DND-41 (cell line): ENCODE data around the gene CHN1.

ENCODE experiments used
- ATAC-seq: fragments of 200-7000 bp; cut with Tn5 transposase; 3 replicates; pipeline ENCODE4 v1.9.1; 2021; ENCODE audit warnings: low read depth; ENCODE audit not compliant: insufficient read depth
- DNase-seq: peaks from one replicate; pipeline ENCODE4 v3.0.0-alpha.2; 2020
- H2AFZ ChIP-seq: 2 replicates; pipeline ENCODE4 v1.6.0; 2012; ENCODE audit warnings: low read depth, low read length
- H3K27ac ChIP-seq: 2 replicates; pipeline ENCODE4 v1.5.1; 2012; ENCODE audit warnings: low read length, inconsistent platforms
- H3K27me3 ChIP-seq: fragments of 200-600 bp; sonication (generic); 2 replicates; pipeline ENCODE4 v1.6.0; 2012; ENCODE audit warnings: low read length, mild to moderate bottlenecking, inconsistent platforms; ENCODE audit not compliant: insufficient read depth, poor library complexity
- H3K36me3 ChIP-seq: 2 replicates; pipeline ENCODE4 v1.5.1; 2012; ENCODE audit warnings: low read length, inconsistent platforms; ENCODE audit not compliant: insufficient read depth
- H3K4me1 ChIP-seq: 2 replicates; pipeline ENCODE4 v1.5.1; 2012; ENCODE audit warnings: mild to moderate bottlenecking, low read length; ENCODE audit not compliant: insufficient read depth
- H3K4me2 ChIP-seq: 2 replicates; pipeline ENCODE4 v1.6.0; 2012; ENCODE audit warnings: mild to moderate bottlenecking, moderate library complexity, low read length, inconsistent platforms; ENCODE audit not compliant: insufficient read depth
- H3K4me3 ChIP-seq, 2 experiments: fragments of 200-600 bp in 1 of 2; shearing (Covaris generic) in 1 of 2; 2 replicates each; pipeline ENCODE4 v1.5.1; 2012 to 2016; ENCODE audit warnings: inconsistent platforms in 2 of 2, low read length in 2 of 2, mild to moderate bottlenecking in 2 of 2, low read depth in 1 of 2, moderate library complexity in 1 of 2
- H3K79me2 ChIP-seq: 2 replicates; pipeline ENCODE4 v1.6.0; 2012; ENCODE audit warnings: low read length, inconsistent platforms; ENCODE audit not compliant: insufficient read depth
- H3K9ac ChIP-seq: 2 replicates; pipeline ENCODE4 v1.6.0; 2012; ENCODE audit warnings: low read depth, mild to moderate bottlenecking, inconsistent platforms, low read length, moderate library complexity
- H3K9me3 ChIP-seq: 2 replicates; pipeline ENCODE4 v1.5.1; 2012; ENCODE audit warnings: low read length, moderate library complexity, mild to moderate bottlenecking, inconsistent platforms; ENCODE audit not compliant: insufficient read depth, severe bottlenecking
- H4K20me1 ChIP-seq: 2 replicates; pipeline ENCODE4 v1.6.0; 2012; ENCODE audit warnings: low read length; ENCODE audit not compliant: insufficient read depth
- EZH2 ChIP-seq: IDR thresholded peaks from 3 replicates; pipeline ENCODE4 v1.6.1; 2012; ENCODE audit warnings: borderline replicate concordance, low read depth, mild to moderate bottlenecking, moderate library complexity, low read length, inconsistent platforms; ENCODE audit not compliant: severe bottlenecking
- TF ChIP-seq, protein P1 (sequence below): IDR thresholded peaks from 2 replicates; pipeline ENCODE4 v1.5.1; 2012; ENCODE audit warnings: borderline replicate concordance, low read length, moderate library complexity, mild to moderate bottlenecking; ENCODE audit not compliant: poor library complexity, severe bottlenecking; ENCODE audit errors: extremely low read depth

The CHN1 gene

DNA sequence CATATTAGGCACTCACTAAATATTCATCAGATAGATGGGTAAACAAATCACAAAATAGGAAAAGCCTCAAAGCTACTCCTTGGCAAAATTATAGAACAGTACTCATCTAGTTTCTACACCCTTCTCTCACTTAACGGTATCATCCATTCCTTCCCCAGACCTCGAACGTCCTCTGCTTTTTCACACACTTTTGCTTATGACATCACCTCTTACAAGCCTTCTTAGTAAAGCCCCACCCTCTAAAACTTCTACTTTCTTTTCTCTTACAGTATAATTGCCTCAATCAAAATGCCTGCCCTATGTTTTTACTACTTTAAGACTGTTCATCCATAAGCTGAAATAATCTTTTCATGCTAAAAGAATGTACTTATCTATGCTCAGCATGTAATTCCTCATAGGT is 8.1 kb downstream of the CHN1 start:
- no peak for ATAC-seq
- peaks cover 10% of the 10 kb centered on the region for H3K4me1 ChIP-seq
- no peaks in the 10 kb centered on the region for H3K27me3 ChIP-seq
- H2AFZ ChIP-seq, result no peak overlapping the region
- H3K9me3 ChIP-seq, result no peaks in the 10 kb centered on the region
- H4K20me1 ChIP-seq, result peaks cover 8% of the 10 kb centered on the region; the same call in 1 of the 2 replicates
- no peak overlapping the region for H3K27ac ChIP-seq
- peaks cover 3% of the 10 kb centered on the region; the same call in 1 of the 2 replicates for H3K79me2 ChIP-seq
- no peak overlapping the region for H3K4me3 ChIP-seq
- H3K36me3 ChIP-seq, result no peaks in the 10 kb centered on the region
- H3K9ac ChIP-seq, result no peak overlapping the region
- TF ChIP-seq, protein P1, sequence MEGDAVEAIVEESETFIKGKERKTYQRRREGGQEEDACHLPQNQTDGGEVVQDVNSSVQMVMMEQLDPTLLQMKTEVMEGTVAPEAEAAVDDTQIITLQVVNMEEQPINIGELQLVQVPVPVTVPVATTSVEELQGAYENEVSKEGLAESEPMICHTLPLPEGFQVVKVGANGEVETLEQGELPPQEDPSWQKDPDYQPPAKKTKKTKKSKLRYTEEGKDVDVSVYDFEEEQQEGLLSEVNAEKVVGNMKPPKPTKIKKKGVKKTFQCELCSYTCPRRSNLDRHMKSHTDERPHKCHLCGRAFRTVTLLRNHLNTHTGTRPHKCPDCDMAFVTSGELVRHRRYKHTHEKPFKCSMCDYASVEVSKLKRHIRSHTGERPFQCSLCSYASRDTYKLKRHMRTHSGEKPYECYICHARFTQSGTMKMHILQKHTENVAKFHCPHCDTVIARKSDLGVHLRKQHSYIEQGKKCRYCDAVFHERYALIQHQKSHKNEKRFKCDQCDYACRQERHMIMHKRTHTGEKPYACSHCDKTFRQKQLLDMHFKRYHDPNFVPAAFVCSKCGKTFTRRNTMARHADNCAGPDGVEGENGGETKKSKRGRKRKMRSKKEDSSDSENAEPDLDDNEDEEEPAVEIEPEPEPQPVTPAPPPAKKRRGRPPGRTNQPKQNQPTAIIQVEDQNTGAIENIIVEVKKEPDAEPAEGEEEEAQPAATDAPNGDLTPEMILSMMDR, result no peak
- no peak for TF ChIP-seq EZH2
- DNase-seq, result no peak
- no peak overlapping the region for H3K4me2 ChIP-seq

DNA sequence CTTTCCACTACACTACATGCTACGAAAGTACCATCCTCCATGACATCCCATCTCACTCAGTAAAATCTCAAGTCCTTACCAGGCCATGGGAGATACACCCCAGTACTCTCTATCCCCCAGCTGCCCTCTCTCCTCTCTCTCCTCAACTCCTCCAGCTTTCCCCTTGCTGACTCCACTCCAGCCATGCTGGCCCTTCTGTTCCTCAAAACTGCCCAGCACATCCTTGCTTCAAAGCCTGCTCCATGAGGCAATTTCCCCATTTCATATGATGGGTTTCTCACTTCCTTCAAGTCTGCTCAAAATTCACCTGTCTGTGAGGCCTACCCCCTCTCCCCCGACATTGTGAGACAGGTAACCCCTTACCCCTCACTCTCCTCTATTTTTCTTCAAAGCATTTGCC is 8.6 kb downstream of the CHN1 start:
- peaks cover 3% of the 10 kb centered on the region; the same call in 1 of the 2 replicates for H3K79me2 ChIP-seq
- H3K27ac ChIP-seq, result no peak overlapping the region
- DNase-seq (no peak), ATAC-seq (no peak)
- H3K27me3 ChIP-seq, result no peaks in the 10 kb centered on the region
- peaks cover 10% of the 10 kb centered on the region for H3K4me1 ChIP-seq
- H3K4me3 ChIP-seq, result no peak overlapping the region
- TF ChIP-seq, protein P1, result no peak
- no peak for TF ChIP-seq EZH2
- no peak overlapping the region for H3K4me2 ChIP-seq
- no peaks in the 10 kb centered on the region for H3K9me3 ChIP-seq
- H3K9ac ChIP-seq, result no peak overlapping the region
- H2AFZ ChIP-seq, result no peak overlapping the region
- H3K36me3 ChIP-seq, result no peaks in the 10 kb centered on the region
- peaks cover 8% of the 10 kb centered on the region; the same call in 1 of the 2 replicates for H4K20me1 ChIP-seq

GRCh38 chr2:174994381-174994780 is 10.8 kb downstream of the CHN1 start:
- peaks cover 8% of the 10 kb centered on the region; the same call in 1 of the 2 replicates for H4K20me1 ChIP-seq
- H3K79me2 ChIP-seq, result peaks cover 3% of the 10 kb centered on the region; the same call in 1 of the 2 replicates
- H3K4me2 ChIP-seq, result no peak overlapping the region
- H3K4me3 ChIP-seq, result no peak overlapping the region
- H2AFZ ChIP-seq, result no peak overlapping the region
- no peaks in the 10 kb centered on the region for H3K9me3 ChIP-seq
- ATAC-seq (no peak), DNase-seq (no peak)
- H3K27me3 ChIP-seq, result no peaks in the 10 kb centered on the region
- TF ChIP-seq, protein P1, result no peak
- TF ChIP-seq EZH2, result no peak
- H3K4me1 ChIP-seq, result peaks cover 10% of the 10 kb centered on the region
- H3K9ac ChIP-seq, result no peak overlapping the region
- no peak overlapping the region for H3K27ac ChIP-seq
- no peaks in the 10 kb centered on the region for H3K36me3 ChIP-seq

DNA sequence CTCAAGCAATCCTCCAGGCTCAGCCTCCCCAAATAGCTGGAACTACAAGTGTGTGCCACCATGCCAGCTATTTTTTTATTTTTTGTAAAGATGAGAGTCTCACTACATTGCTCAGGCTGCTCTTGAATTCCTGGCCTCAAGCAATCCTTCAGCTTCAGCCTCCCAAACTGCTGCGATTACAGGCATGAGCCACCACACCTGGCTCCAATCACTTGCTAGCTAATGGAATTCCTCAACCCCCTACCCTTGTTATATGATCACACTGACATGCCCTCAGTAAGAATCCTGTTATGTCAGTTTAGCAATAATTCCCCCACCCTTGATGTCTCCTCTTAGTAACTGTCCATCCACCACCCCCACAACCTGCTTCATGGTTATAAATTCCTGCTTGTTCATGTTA is 12.3 kb downstream of the CHN1 start:
- peaks cover 3% of the 10 kb centered on the region; the same call in 1 of the 2 replicates for H3K79me2 ChIP-seq
- H2AFZ ChIP-seq, result no peak overlapping the region
- no peaks in the 10 kb centered on the region for H3K9me3 ChIP-seq
- TF ChIP-seq EZH2, result no peak
- H3K9ac ChIP-seq, result no peak overlapping the region
- H3K27ac ChIP-seq, result no peak overlapping the region
- no peak for ATAC-seq
- no peak overlapping the region for H3K4me2 ChIP-seq
- no peaks in the 10 kb centered on the region for H3K27me3 ChIP-seq
- peaks cover 8% of the 10 kb centered on the region; the same call in 1 of the 2 replicates for H4K20me1 ChIP-seq
- no peak for DNase-seq
- no peak overlapping the region for H3K4me3 ChIP-seq
- H3K36me3 ChIP-seq, result no peaks in the 10 kb centered on the region
- no peaks in the 10 kb centered on the region for H3K4me1 ChIP-seq
